HEK293 (cell line): ENCODE measurements around the gene PACRG.

ENCODE experiments used
- EGR2 ChIP-seq: fragments of 450-650 bp; formaldehyde crosslinking; IDR thresholded peaks from 2 replicates; pipeline ENCODE4 v1.5.1; 2016; ENCODE audit warnings: low read depth, missing biosample characterization, missing genetic modification characterization
- ZNF223 ChIP-seq: fragments of 450-650 bp; formaldehyde crosslinking; IDR thresholded peaks from 2 replicates; pipeline ENCODE4 v1.5.1; 2016; ENCODE audit warnings: missing biosample characterization, missing genetic modification characterization
- ZNF274 ChIP-seq, 2 experiments: fragments of 200-500 bp in 1 of 2; fragments of 450-650 bp in 1 of 2; sonication (Bioruptor generic) in 1 of 2; formaldehyde crosslinking in 1 of 2; IDR thresholded peaks; 2 replicates each; pipeline versions ENCODE4 v1.5.1 to v1.6.1; 2014 to 2016; ENCODE audit warnings: borderline replicate concordance in 1 of 2, inconsistent platforms in 1 of 2, low read length in 1 of 2, missing biosample characterization in 1 of 2, missing genetic modification characterization in 1 of 2
- TF ChIP-seq, protein P1 (sequence below): fragments of 450-650 bp; formaldehyde crosslinking; IDR thresholded peaks from 2 replicates; pipeline ENCODE4 v1.5.1; 2016; ENCODE audit warnings: missing biosample characterization, missing genetic modification characterization
- TF ChIP-seq, protein P2 (sequence below): fragments of 450-650 bp; formaldehyde crosslinking; IDR thresholded peaks from 2 replicates; pipeline ENCODE4 v1.5.1; 2016; ENCODE audit warnings: missing biosample characterization, missing genetic modification characterization

DNA sequence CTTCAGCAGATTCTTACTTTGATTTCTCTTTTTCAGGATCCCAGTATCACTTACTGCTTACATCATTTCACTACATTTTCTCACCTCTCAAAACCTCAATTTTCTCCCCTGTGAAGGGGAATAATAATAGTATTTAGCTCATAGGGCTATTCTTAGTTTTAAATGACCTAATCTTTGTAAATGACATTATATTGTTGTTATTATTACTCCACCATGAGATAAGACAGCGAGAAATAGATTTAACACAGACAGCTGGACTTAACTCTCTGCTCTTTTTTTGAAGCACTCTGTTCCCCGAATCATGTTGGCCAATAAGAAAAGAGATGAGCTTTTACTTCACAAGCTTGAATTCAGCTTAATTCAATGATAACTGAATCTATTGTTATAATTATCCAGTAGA lies 578.2 kb downstream of the PACRG start:
- TF ChIP-seq, protein P1, sequence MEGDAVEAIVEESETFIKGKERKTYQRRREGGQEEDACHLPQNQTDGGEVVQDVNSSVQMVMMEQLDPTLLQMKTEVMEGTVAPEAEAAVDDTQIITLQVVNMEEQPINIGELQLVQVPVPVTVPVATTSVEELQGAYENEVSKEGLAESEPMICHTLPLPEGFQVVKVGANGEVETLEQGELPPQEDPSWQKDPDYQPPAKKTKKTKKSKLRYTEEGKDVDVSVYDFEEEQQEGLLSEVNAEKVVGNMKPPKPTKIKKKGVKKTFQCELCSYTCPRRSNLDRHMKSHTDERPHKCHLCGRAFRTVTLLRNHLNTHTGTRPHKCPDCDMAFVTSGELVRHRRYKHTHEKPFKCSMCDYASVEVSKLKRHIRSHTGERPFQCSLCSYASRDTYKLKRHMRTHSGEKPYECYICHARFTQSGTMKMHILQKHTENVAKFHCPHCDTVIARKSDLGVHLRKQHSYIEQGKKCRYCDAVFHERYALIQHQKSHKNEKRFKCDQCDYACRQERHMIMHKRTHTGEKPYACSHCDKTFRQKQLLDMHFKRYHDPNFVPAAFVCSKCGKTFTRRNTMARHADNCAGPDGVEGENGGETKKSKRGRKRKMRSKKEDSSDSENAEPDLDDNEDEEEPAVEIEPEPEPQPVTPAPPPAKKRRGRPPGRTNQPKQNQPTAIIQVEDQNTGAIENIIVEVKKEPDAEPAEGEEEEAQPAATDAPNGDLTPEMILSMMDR: no peak
- TF ChIP-seq ZNF274 (IDR thresholded peaks at IDR 0.05; ENCODE audit: low read length) (no peak), ZNF274 (tag by site-specific recombination; IDR thresholded peaks at IDR 0.05; ENCODE audit: borderline replicate concordance) (no peak), ZNF223 (no peak), EGR2 (tag by site-specific recombination) (no peak)
- TF ChIP-seq, protein P2, sequence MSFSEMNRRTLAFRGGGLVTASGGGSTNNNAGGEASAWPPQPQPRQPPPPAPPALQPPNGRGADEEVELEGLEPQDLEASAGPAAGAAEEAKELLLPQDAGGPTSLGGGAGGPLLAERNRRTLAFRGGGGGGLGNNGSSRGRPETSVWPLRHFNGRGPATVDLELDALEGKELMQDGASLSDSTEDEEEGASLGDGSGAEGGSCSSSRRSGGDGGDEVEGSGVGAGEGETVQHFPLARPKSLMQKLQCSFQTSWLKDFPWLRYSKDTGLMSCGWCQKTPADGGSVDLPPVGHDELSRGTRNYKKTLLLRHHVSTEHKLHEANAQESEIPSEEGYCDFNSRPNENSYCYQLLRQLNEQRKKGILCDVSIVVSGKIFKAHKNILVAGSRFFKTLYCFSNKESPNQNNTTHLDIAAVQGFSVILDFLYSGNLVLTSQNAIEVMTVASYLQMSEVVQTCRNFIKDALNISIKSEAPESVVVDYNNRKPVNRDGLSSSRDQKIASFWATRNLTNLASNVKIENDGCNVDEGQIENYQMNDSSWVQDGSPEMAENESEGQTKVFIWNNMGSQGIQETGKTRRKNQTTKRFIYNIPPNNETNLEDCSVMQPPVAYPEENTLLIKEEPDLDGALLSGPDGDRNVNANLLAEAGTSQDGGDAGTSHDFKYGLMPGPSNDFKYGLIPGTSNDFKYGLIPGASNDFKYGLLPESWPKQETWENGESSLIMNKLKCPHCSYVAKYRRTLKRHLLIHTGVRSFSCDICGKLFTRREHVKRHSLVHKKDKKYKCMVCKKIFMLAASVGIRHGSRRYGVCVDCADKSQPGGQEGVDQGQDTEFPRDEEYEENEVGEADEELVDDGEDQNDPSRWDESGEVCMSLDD: no peak
